GM12878 (cell line): ENCODE results near the gene NOXA1. TPM values are rescaled to one million over a fixed set of nuclear protein-coding genes. Genes with fewer than 3 reads are reported as not detected.

Source experiments
- BACH1 ChIP-seq: fragments of 450-650 bp; IDR thresholded peaks from 2 replicates; pipeline ENCODE4 v1.6.1; 2017; ENCODE audit warnings: mild to moderate bottlenecking, borderline replicate concordance
- CBX3 ChIP-seq: fragments of 200-600 bp; sonication (generic); IDR thresholded peaks from 2 replicates; pipeline ENCODE4 v1.6.1; 2016; ENCODE audit warnings: low read depth, borderline replicate concordance
- CBX5 ChIP-seq: sonication (generic); IDR thresholded peaks from 2 replicates; pipeline ENCODE4 v1.6.1; 2016; ENCODE audit warnings: low read depth, moderate library complexity, mild to moderate bottlenecking, inconsistent platforms
- CHD2 ChIP-seq: IDR thresholded peaks from 2 replicates; pipeline ENCODE4 v1.6.1; 2011; ENCODE audit warnings: low read depth, low read length, improper control_type of control experiment, borderline replicate concordance
- CHD4 ChIP-seq: fragments of 200-600 bp; sonication (generic); IDR thresholded peaks from 2 replicates; pipeline ENCODE4 v1.6.1; 2016; ENCODE audit warnings: mild to moderate bottlenecking
- EED ChIP-seq: sonication (generic); IDR thresholded peaks from 2 replicates; pipeline ENCODE4 v1.6.1; 2016; ENCODE audit warnings: antibody characterized with exemption, low read depth
- EP300 ChIP-seq, 2 experiments: fragments of 150-350 bp in 1 of 2; IDR thresholded peaks; 2 replicates each; pipeline ENCODE4 v1.6.1; 2011 to 2012; ENCODE audit warnings: low read depth in 2 of 2, low read length in 2 of 2, borderline replicate concordance in 1 of 2, improper control_type of control experiment in 1 of 2, inconsistent platforms in 1 of 2; ENCODE audit not compliant: control insufficient read depth in 1 of 2
- EZH2 ChIP-seq: IDR thresholded peaks from 2 replicates; pipeline ENCODE4 v1.6.1; 2012; ENCODE audit warnings: low read depth, mild to moderate bottlenecking, control low read depth, inconsistent platforms, low read length, borderline replicate concordance; ENCODE audit not compliant: control insufficient read depth
- FOXM1 ChIP-seq: IDR thresholded peaks from 2 replicates; pipeline ENCODE4 v1.6.1; 2012; ENCODE audit warnings: low read depth, mild to moderate bottlenecking, inconsistent platforms, low read length, moderate library complexity
- HDAC2 ChIP-seq: fragments of 200-600 bp; sonication (generic); IDR thresholded peaks from 2 replicates; pipeline ENCODE4 v1.6.1; 2017
- HDGF ChIP-seq: fragments of 450-650 bp; IDR thresholded peaks from 2 replicates; pipeline ENCODE4 v1.6.1; 2016; ENCODE audit warnings: antibody characterized with exemption
- JUNB ChIP-seq: IDR thresholded peaks from 2 replicates; pipeline ENCODE4 v1.6.1; 2016; ENCODE audit warnings: antibody characterized with exemption, mild to moderate bottlenecking
- JUND ChIP-seq: IDR thresholded peaks from 2 replicates; pipeline ENCODE4 v1.6.1; 2012; ENCODE audit warnings: low read depth, mild to moderate bottlenecking, low read length, improper control_type of control experiment, moderate library complexity
- KLF5 ChIP-seq: fragments of 450-650 bp; IDR thresholded peaks from 2 replicates; pipeline ENCODE4 v1.6.1; 2014; ENCODE audit warnings: mild to moderate bottlenecking; ENCODE audit not compliant: partially characterized antibody
- MEF2A ChIP-seq: IDR thresholded peaks from 2 replicates; pipeline ENCODE4 v1.6.1; 2011; ENCODE audit warnings: low read depth, mild to moderate bottlenecking, low read length, moderate library complexity; ENCODE audit not compliant: insufficient read depth
- MXI1 ChIP-seq: fragments of 150-350 bp; IDR thresholded peaks from 2 replicates; pipeline ENCODE4 v1.6.1; 2011; ENCODE audit warnings: low read depth, mild to moderate bottlenecking, inconsistent platforms, low read length, improper control_type of control experiment
- MYB ChIP-seq: fragments of 150-350 bp; IDR thresholded peaks from 2 replicates; pipeline ENCODE4 v1.6.1; 2014; ENCODE audit warnings: mild to moderate bottlenecking, low read depth, low read length, borderline replicate concordance
- NFIC ChIP-seq: IDR thresholded peaks from 2 replicates; pipeline ENCODE4 v1.6.1; 2012; ENCODE audit warnings: low read depth, mild to moderate bottlenecking, inconsistent platforms, low read length, moderate library complexity
- NR2C1 ChIP-seq: fragments of 450-650 bp; IDR thresholded peaks from 2 replicates; pipeline ENCODE4 v1.6.1; 2017; ENCODE audit warnings: antibody characterized with exemption, mild to moderate bottlenecking, moderate library complexity
- RBBP5 ChIP-seq: fragments of 200-600 bp; sonication (generic); conservative IDR thresholded peaks from 2 replicates; pipeline ENCODE4 v1.6.1; 2016
- SP1 ChIP-seq: IDR thresholded peaks from one replicate; pipeline ENCODE4 v1.6.1; 2011; ENCODE audit warnings: low read depth, low read length
- SPI1 ChIP-seq: IDR thresholded peaks from 2 replicates; pipeline ENCODE4 v1.6.1; 2011; ENCODE audit warnings: low read depth, mild to moderate bottlenecking, low read length, moderate library complexity, borderline replicate concordance; ENCODE audit not compliant: insufficient read depth
- STAT1 ChIP-seq: fragments of 450-650 bp; conservative IDR thresholded peaks from 2 replicates; pipeline ENCODE4 v1.6.1; 2014; ENCODE audit warnings: antibody characterized with exemption, mild to moderate bottlenecking
- TCF7 ChIP-seq: IDR thresholded peaks from 2 replicates; pipeline ENCODE4 v1.6.1; 2014; ENCODE audit warnings: antibody characterized with exemption, borderline replicate concordance
- ZNF622 ChIP-seq: fragments of 450-650 bp; IDR thresholded peaks from 2 replicates; pipeline ENCODE4 v1.6.1; 2017; ENCODE audit warnings: mild to moderate bottlenecking, inconsistent platforms
- polyA plus RNA-seq, 11 experiments: library from polyadenylated mRNA; depleted of rRNA in 4 of 11; unstranded in 6 of 11; stranded (reverse) in 5 of 11; fragments of >200 nt; fragmentation: Nextera tagmentation in 4 of 11; fragmentation: Illumina TruSeq in 1 of 11; extraction: Ambion mirVana in 4 of 11; extraction: Trizol in 1 of 11; gene quantifications; 1 replicate in 1 of 11; 2 replicates in 10 of 11; pipeline versions ENCODE4 v1.2.1 to v1.2.3, GENCODE V29; 2011 to 2016; ENCODE audit warnings: inconsistent platforms in 2 of 11, missing spikeins in 2 of 11, low read depth in 1 of 11
- total RNA-seq, 4 experiments: library from RNA; depleted of rRNA in 3 of 4; stranded (reverse); fragments of >200 nt in 3 of 4; fragmentation: Illumina TruSeq in 1 of 4; extraction: Trizol in 1 of 4; gene quantifications; 2 replicates each; pipeline versions ENCODE4 v1.2.1 to v1.2.3, GENCODE V29; 2013 to 2021
- TF ChIP-seq, protein P1 (sequence below): fragments of 150-350 bp; IDR thresholded peaks from 2 replicates; pipeline ENCODE4 v1.6.1; 2016; ENCODE audit warnings: low read depth, low read length
- TF ChIP-seq, protein P2 (sequence below): fragments of 450-650 bp; IDR thresholded peaks from 2 replicates; pipeline ENCODE4 v1.6.1; 2017; ENCODE audit warnings: antibody characterized with exemption, mild to moderate bottlenecking, moderate library complexity
- TF ChIP-seq, protein P3 (sequence below): IDR thresholded peaks from 2 replicates; pipeline ENCODE4 v1.6.1; 2011; ENCODE audit warnings: low read depth, mild to moderate bottlenecking, low read length, moderate library complexity, borderline replicate concordance; ENCODE audit errors: extremely low read depth

Gene NOXA1
- total and polyA plus RNA-seq, 10 of the 15 experiments (the other 5 are each of a cell fraction or from before 2014, with no cell fraction given): 0.08 to 0.20 TPM; not detected in 8

- no peak for TF ChIP-seq ZNF622
- no peak for TF ChIP-seq KLF5
- no peak for TF ChIP-seq CHD2
- TF ChIP-seq, protein P1, sequence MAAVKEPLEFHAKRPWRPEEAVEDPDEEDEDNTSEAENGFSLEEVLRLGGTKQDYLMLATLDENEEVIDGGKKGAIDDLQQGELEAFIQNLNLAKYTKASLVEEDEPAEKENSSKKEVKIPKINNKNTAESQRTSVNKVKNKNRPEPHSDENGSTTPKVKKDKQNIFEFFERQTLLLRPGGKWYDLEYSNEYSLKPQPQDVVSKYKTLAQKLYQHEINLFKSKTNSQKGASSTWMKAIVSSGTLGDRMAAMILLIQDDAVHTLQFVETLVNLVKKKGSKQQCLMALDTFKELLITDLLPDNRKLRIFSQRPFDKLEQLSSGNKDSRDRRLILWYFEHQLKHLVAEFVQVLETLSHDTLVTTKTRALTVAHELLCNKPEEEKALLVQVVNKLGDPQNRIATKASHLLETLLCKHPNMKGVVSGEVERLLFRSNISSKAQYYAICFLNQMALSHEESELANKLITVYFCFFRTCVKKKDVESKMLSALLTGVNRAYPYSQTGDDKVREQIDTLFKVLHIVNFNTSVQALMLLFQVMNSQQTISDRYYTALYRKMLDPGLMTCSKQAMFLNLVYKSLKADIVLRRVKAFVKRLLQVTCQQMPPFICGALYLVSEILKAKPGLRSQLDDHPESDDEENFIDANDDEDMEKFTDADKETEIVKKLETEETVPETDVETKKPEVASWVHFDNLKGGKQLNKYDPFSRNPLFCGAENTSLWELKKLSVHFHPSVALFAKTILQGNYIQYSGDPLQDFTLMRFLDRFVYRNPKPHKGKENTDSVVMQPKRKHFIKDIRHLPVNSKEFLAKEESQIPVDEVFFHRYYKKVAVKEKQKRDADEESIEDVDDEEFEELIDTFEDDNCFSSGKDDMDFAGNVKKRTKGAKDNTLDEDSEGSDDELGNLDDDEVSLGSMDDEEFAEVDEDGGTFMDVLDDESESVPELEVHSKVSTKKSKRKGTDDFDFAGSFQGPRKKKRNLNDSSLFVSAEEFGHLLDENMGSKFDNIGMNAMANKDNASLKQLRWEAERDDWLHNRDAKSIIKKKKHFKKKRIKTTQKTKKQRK: no peak
- TF ChIP-seq CBX3: no peak
- TF ChIP-seq SP1: no peak
- TF ChIP-seq TCF7: no peak
- TF ChIP-seq HDAC2: no peak
- TF ChIP-seq SPI1: no peak
- TF ChIP-seq JUND: no peak; the same call in 1 of the 2 replicates
- TF ChIP-seq CHD4: no peak
- TF ChIP-seq EED: no peak
- no peak for TF ChIP-seq EP300 (IDR thresholded peaks at IDR 0.05; ENCODE audit: borderline replicate concordance in 1 of 2, control insufficient read depth in 1 of 2, low read depth in 2 of 2, low read length in 2 of 2)
- peak; percentile 72 for TF ChIP-seq JUNB
- no peak for TF ChIP-seq NR2C1
- TF ChIP-seq MXI1: no peak
- TF ChIP-seq FOXM1: peak; percentile 39; the same call in 1 of the 2 replicates
- no peak for TF ChIP-seq MYB
- TF ChIP-seq STAT1: no peak
- TF ChIP-seq HDGF: no peak
- TF ChIP-seq RBBP5: no peak
- TF ChIP-seq EZH2: no peak
- no peak for TF ChIP-seq NFIC
- TF ChIP-seq CBX5: no peak
- TF ChIP-seq, protein P2, sequence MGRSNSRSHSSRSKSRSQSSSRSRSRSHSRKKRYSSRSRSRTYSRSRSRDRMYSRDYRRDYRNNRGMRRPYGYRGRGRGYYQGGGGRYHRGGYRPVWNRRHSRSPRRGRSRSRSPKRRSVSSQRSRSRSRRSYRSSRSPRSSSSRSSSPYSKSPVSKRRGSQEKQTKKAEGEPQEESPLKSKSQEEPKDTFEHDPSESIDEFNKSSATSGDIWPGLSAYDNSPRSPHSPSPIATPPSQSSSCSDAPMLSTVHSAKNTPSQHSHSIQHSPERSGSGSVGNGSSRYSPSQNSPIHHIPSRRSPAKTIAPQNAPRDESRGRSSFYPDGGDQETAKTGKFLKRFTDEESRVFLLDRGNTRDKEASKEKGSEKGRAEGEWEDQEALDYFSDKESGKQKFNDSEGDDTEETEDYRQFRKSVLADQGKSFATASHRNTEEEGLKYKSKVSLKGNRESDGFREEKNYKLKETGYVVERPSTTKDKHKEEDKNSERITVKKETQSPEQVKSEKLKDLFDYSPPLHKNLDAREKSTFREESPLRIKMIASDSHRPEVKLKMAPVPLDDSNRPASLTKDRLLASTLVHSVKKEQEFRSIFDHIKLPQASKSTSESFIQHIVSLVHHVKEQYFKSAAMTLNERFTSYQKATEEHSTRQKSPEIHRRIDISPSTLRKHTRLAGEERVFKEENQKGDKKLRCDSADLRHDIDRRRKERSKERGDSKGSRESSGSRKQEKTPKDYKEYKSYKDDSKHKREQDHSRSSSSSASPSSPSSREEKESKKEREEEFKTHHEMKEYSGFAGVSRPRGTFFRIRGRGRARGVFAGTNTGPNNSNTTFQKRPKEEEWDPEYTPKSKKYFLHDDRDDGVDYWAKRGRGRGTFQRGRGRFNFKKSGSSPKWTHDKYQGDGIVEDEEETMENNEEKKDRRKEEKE: no peak
- TF ChIP-seq, protein P3, sequence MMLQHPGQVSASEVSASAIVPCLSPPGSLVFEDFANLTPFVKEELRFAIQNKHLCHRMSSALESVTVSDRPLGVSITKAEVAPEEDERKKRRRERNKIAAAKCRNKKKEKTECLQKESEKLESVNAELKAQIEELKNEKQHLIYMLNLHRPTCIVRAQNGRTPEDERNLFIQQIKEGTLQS: no peak
- no peak for TF ChIP-seq MEF2A
- TF ChIP-seq BACH1: no peak
These were observed 22.1 kb downstream of the NOXA1 start (continued) for GRCh38 chr9:137445275-137445807.
